ENCODE results near the gene PPP2R2B. TPM values are rescaled to one million over a fixed set of nuclear protein-coding genes. Genes with fewer than 3 reads are reported as not detected.

PPP2R2B gene
- total RNA-seq, 8 experiments from 2014 or later: 54.2 to 102 (median 75.0) TPM

GRCh38 chr5:146877783-146878475, 628 bp downstream of the PPP2R2B start:
- peak overlapping the region; percentile 63 to 81 for H3K27ac ChIP-seq
- H3K4me3 ChIP-seq: peak overlapping the region; percentile 58 to 81 (median 73)
- WGBS, 10 experiments: 0 to 20% (median 0%) methylated on average over 1 to 6 of the region's 59 CpGs; no CpG with 5 or more reads in 7 of the 10 experiments
- H3K4me1 ChIP-seq (replicated peaks in 1 of 2): peaks cover 16 to 33% of the 10 kb centered on the region in 2 donors
- in situ Hi-C loops (cut with MboI; ENCODE audit: low pct_unique_long_range_greater_than_20kb in 2 of 9, low sequenced_read_pairs in 9 of 9, unreplicated experiment in 9 of 9): no loop called here
- peak; percentile 58 to 76 (median 72) for ATAC-seq (replicated peaks in 6 of 8)

- in situ Hi-C loops (cut with MboI; ENCODE audit: low pct_unique_long_range_greater_than_20kb in 2 of 9, low sequenced_read_pairs in 9 of 9, unreplicated experiment in 9 of 9): no loop called here
- H3K4me3 ChIP-seq: peak overlapping the region; percentile 58 to 81 (median 73)
- ATAC-seq (replicated peaks in 6 of 8): no peak
- 0 to 80% (median 22%) methylated on average over 1 to 9 of the region's 14 CpGs; no CpG with 5 or more reads in 2 of the 10 experiments for WGBS, 10 experiments
- H3K4me1 ChIP-seq (replicated peaks in 1 of 2): peaks cover 20 to 40% of the 10 kb centered on the region in 2 donors
- H3K27ac ChIP-seq: peak overlapping the region; percentile 11 to 81
Measured at GRCh38 chr5:146877178-146877681, 1.3 kb downstream of the PPP2R2B start.

- 48 to 100% (median 90%) methylated on average over 1 to 7 of the region's 7 CpGs; no CpG with 5 or more reads in 2 of the 10 experiments for WGBS, 10 experiments
- H3K27ac ChIP-seq: no peak overlapping the region
- H3K4me1 ChIP-seq (replicated peaks in 1 of 2): peaks cover 25 to 53% of the 10 kb centered on the region in 2 donors
- ATAC-seq (replicated peaks in 6 of 8): no peak
- H3K4me3 ChIP-seq: no peak overlapping the region
- in situ Hi-C loops (cut with MboI; ENCODE audit: low pct_unique_long_range_greater_than_20kb in 2 of 9, low sequenced_read_pairs in 9 of 9, unreplicated experiment in 9 of 9): no loop called here
Measured at GRCh38 chr5:146873186-146873917, 5.2 kb downstream of the PPP2R2B start.

GRCh38 chr5:146872188-146872587, 6.4 kb downstream of the PPP2R2B start:
- H3K4me3 ChIP-seq: no peak overlapping the region
- peaks cover 23 to 53% of the 10 kb centered on the region in 2 donors for H3K4me1 ChIP-seq (replicated peaks in 1 of 2)
- no peak overlapping the region for H3K27ac ChIP-seq
- ATAC-seq (replicated peaks in 6 of 8): peak in 5 of 8 experiments; percentile 16 to 55 (median 28)
- in situ Hi-C loops (cut with MboI; ENCODE audit: low pct_unique_long_range_greater_than_20kb in 2 of 9, low sequenced_read_pairs in 9 of 9, unreplicated experiment in 9 of 9): no loop called here
- WGBS, 10 experiments: 0 to 50% (median 29%) methylated on average over 1 of the region's 1 CpG; no CpG with 5 or more reads in 3 of the 10 experiments

- 25 to 100% (median 60%) methylated on average over 1 of the region's 1 CpG; no CpG with 5 or more reads in 1 of the 10 experiments for WGBS, 10 experiments
- Histone ChIP-seq H3K4me3 (no peak overlapping the region), H3K4me1 (replicated peaks in 1 of 2) (peaks cover 9 to 28% of the 10 kb centered on the region in 2 donors), H3K27ac (no peak overlapping the region)
- in situ Hi-C loops (cut with MboI; ENCODE audit: low pct_unique_long_range_greater_than_20kb in 2 of 9, low sequenced_read_pairs in 9 of 9, unreplicated experiment in 9 of 9): no loop called here
- ATAC-seq (replicated peaks in 6 of 8): no peak
Measured at GRCh38 chr5:146867996-146868708, 10.4 kb downstream of the PPP2R2B start.

- H3K4me3 ChIP-seq: no peak overlapping the region
- no peak for ATAC-seq (replicated peaks in 6 of 8)
- H3K27ac ChIP-seq: no peak overlapping the region
- H3K4me1 ChIP-seq (replicated peaks in 1 of 2): peaks cover under 1 to 13% of the 10 kb centered on the region in 2 donors
- in situ Hi-C loops (cut with MboI; ENCODE audit: low pct_unique_long_range_greater_than_20kb in 2 of 9, low sequenced_read_pairs in 9 of 9, unreplicated experiment in 9 of 9): no loop called here
- 0 to 100% (median 87%) methylated on average over 1 to 2 of the region's 2 CpGs; no CpG with 5 or more reads in 2 of the 10 experiments for WGBS, 10 experiments
Measured at GRCh38 chr5:146866263-146866662, 12.3 kb downstream of the PPP2R2B start.

- Histone ChIP-seq H3K27ac (no peak overlapping the region), H3K4me3 (no peak overlapping the region), H3K4me1 (replicated peaks in 1 of 2) (peaks cover 0 to 20% of the 10 kb centered on the region in 2 donors)
- whole genome bisulfite sequencing, 10 experiments: 71 to 100% (median 92%) methylated on average over 1 of the region's 1 CpG; no CpG with 5 or more reads in 4 of the 10 experiments
- in situ Hi-C loops (cut with MboI; ENCODE audit: low pct_unique_long_range_greater_than_20kb in 2 of 9, low sequenced_read_pairs in 9 of 9, unreplicated experiment in 9 of 9): no loop called here
- no peak for ATAC-seq (replicated peaks in 6 of 8)
Measured at GRCh38 chr5:146862641-146863040, 15.9 kb downstream of the PPP2R2B start.

GRCh38 chr5:146860213-146860893, 18.2 kb downstream of the PPP2R2B start:
- ATAC-seq (replicated peaks in 6 of 8): peak; percentile 70 to 98 (median 96)
- in situ Hi-C loops (cut with MboI; ENCODE audit: low pct_unique_long_range_greater_than_20kb in 2 of 9, low sequenced_read_pairs in 9 of 9, unreplicated experiment in 9 of 9): no loop called here
- 0 to 42% (median 17%) methylated on average over 1 to 3 of the region's 3 CpGs; no CpG with 5 or more reads in 1 of the 10 experiments for WGBS, 10 experiments

GRCh38 chr5:146852089-146852488, 26.5 kb downstream of the PPP2R2B start:
- no peak overlapping the region for H3K27ac ChIP-seq
- in situ Hi-C loops (cut with MboI; ENCODE audit: low pct_unique_long_range_greater_than_20kb in 2 of 9, low sequenced_read_pairs in 9 of 9, unreplicated experiment in 9 of 9): no loop called here
- peaks cover 5 to 16% of the 10 kb centered on the region in 2 donors for H3K4me1 ChIP-seq (replicated peaks in 1 of 2)
- H3K4me3 ChIP-seq: no peak overlapping the region
- ATAC-seq (replicated peaks in 6 of 8): no peak

More at GRCh38 chr5:146860213-146860893, 18.2 kb downstream of the PPP2R2B start:
- Histone ChIP-seq H3K27ac (no peak overlapping the region), H3K4me1 (replicated peaks in 1 of 2) (peaks cover 0 to 20% of the 10 kb centered on the region in 2 donors), H3K4me3 (no peak overlapping the region)

GRCh38 chr5:146851133-146851532, 27.4 kb downstream of the PPP2R2B start:
- in situ Hi-C loops (cut with MboI; ENCODE audit: low pct_unique_long_range_greater_than_20kb in 2 of 9, low sequenced_read_pairs in 9 of 9, unreplicated experiment in 9 of 9): no loop called here
- Histone ChIP-seq H3K27ac (no peak overlapping the region), H3K4me3 (no peak overlapping the region), H3K4me1 (replicated peaks in 1 of 2) (peaks cover 5 to 16% of the 10 kb centered on the region in 2 donors)
- no peak for ATAC-seq (replicated peaks in 6 of 8)

GRCh38 chr5:146849694-146850303, 28.8 kb downstream of the PPP2R2B start:
- H3K4me3 ChIP-seq: no peak overlapping the region
- H3K27ac ChIP-seq: no peak overlapping the region
- in situ Hi-C loops (cut with MboI; ENCODE audit: low pct_unique_long_range_greater_than_20kb in 2 of 9, low sequenced_read_pairs in 9 of 9, unreplicated experiment in 9 of 9): no loop called here
- peak in 6 of 8 experiments; percentile 20 to 85 (median 59) for ATAC-seq (replicated peaks in 6 of 8)
- WGBS, 10 experiments: 13 to 80% (median 52%) methylated on average over 2 to 5 of the region's 5 CpGs; no CpG with 5 or more reads in 2 of the 10 experiments
- peaks cover 5 to 16% of the 10 kb centered on the region in 2 donors for H3K4me1 ChIP-seq (replicated peaks in 1 of 2)

- H3K4me3 ChIP-seq: no peak overlapping the region
- 20 to 91% (median 60%) methylated on average over 1 of the region's 1 CpG; no CpG with 5 or more reads in 2 of the 10 experiments for WGBS, 10 experiments
- H3K4me1 ChIP-seq (replicated peaks in 1 of 2): peaks cover 5 to 16% of the 10 kb centered on the region in 2 donors
- in situ Hi-C loops (cut with MboI; ENCODE audit: low pct_unique_long_range_greater_than_20kb in 2 of 9, low sequenced_read_pairs in 9 of 9, unreplicated experiment in 9 of 9): no loop called here
- no peak overlapping the region for H3K27ac ChIP-seq
- ATAC-seq (replicated peaks in 6 of 8): no peak
Measured at GRCh38 chr5:146848133-146848532, 30.4 kb downstream of the PPP2R2B start.
